RWPE2 (cell line): Measurements from ENCODE around the gene RFC2.
A peak's percentile ranks its signal among the peaks of the same experiment; 100 is the strongest.
"Not testable (repeated sequence)": the region's sequence is repeated elsewhere in the genome, so short reads cannot be mapped to it uniquely, and the experiment has no call there.

ENCODE experiments used
- ATAC-seq: fragments of 200-7000 bp; cut with Tn5 transposase; 3 replicates; pipeline ENCODE4 v1.9.1; 2021; ENCODE audit warnings: low read depth
- DNase-seq: peaks from one replicate; pipeline ENCODE4 v3.0.0-alpha.2; 2020; ENCODE audit warnings: low spot score
- H3K27ac ChIP-seq: fragments of 450-650 bp; 2 replicates; pipeline ENCODE4 v1.5.1; 2017; ENCODE audit warnings: mild to moderate bottlenecking; ENCODE audit not compliant: poor library complexity, severe bottlenecking
- H3K27me3 ChIP-seq: fragments of 250-450 bp; sonication (Bioruptor Pico); 2 replicates; pipeline ENCODE4 v1.5.1; 2021; ENCODE audit warnings: mild to moderate bottlenecking, moderate library complexity; ENCODE audit not compliant: insufficient read depth, poor library complexity, severe bottlenecking
- H3K36me3 ChIP-seq: fragments of 250-450 bp; sonication (Bioruptor Pico); 2 replicates; pipeline ENCODE4 v1.5.1; 2020; ENCODE audit warnings: low read depth, mild to moderate bottlenecking, moderate library complexity
- H3K4me1 ChIP-seq: fragments of 250-450 bp; sonication (Bioruptor Pico); 2 replicates; pipeline ENCODE4 v1.5.1; 2021; ENCODE audit warnings: mild to moderate bottlenecking, moderate library complexity; ENCODE audit not compliant: insufficient read depth, poor library complexity, severe bottlenecking
- H3K4me3 ChIP-seq: fragments of 250-450 bp; sonication (Bioruptor Pico); 2 replicates; pipeline ENCODE4 v1.5.1; 2021; ENCODE audit warnings: mild to moderate bottlenecking, moderate library complexity; ENCODE audit not compliant: severe bottlenecking
- H3K9me3 ChIP-seq: fragments of 250-450 bp; sonication (Bioruptor Pico); 2 replicates; pipeline ENCODE4 v1.5.1; 2021; ENCODE audit warnings: mild to moderate bottlenecking, moderate library complexity; ENCODE audit not compliant: severe bottlenecking
- CTCF ChIP-seq: fragments of 450-650 bp; IDR thresholded peaks from one replicate; pipeline ENCODE4 v1.5.1; 2017; ENCODE audit warnings: mild to moderate bottlenecking, moderate library complexity; ENCODE audit not compliant: poor library complexity, severe bottlenecking

Gene RFC2

DNA sequence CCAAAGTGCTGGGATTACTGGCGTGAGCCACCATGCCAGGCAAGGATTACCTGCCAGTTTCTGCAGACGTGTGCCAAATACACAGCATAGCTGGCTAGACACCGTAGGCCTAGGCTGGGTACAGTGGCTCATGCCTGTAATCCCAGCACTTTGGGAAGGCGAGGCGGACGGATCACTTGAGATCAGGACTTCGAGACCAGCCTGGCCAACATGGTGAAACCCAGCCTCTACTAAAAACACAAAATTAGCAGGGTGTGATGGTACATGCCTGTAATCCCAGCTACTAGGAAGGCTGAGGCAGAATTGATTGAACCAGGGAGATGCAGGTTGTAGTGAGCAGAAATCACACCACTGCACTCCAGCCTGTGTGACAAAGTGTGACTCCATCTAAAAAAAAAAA, 868 bp downstream of the RFC2 start:
- no peaks in the 10 kb centered on the region for H3K27me3 ChIP-seq
- DNase-seq (no peak), ATAC-seq (no peak)
- peaks cover 39% of the 10 kb centered on the region for H3K36me3 ChIP-seq
- TF ChIP-seq CTCF: no peak
- H3K4me3 ChIP-seq: peak overlapping the region; percentile 84
- H3K4me1 ChIP-seq: no peaks in the 10 kb centered on the region
- no peaks in the 10 kb centered on the region for H3K9me3 ChIP-seq
- H3K27ac ChIP-seq: peak overlapping the region; percentile 53

GRCh38 chr7:74252893-74253292, 1.3 kb downstream of the RFC2 start:
- Histone ChIP-seq H3K4me1 (no peaks in the 10 kb centered on the region), H3K27ac (no peak overlapping the region), H3K27me3 (no peaks in the 10 kb centered on the region), H3K9me3 (no peaks in the 10 kb centered on the region), H3K36me3 (peaks cover 43% of the 10 kb centered on the region), H3K4me3 (peak overlapping the region; percentile 84)
- no peak for DNase-seq
- no peak for TF ChIP-seq CTCF
- no peak for ATAC-seq

DNA sequence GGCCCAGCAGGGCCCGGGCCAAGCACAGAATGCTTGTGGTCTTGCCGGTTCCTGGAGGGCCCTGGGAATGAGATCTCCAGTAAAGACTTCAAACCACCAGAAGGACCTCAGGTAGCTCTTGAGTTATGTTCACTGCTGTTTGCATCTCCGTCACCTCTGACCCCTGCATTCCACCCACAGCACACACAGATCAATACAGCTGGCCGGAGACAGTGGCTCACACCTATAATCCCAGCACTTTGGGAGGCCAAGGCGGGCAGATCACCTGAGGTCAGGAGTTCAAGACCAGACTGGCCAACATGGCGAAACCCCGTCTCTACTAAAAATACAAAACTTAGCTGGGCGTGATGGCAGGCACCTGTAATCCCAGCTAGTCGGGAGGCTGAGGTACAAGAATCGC, 5.1 kb downstream of the RFC2 start:
- ATAC-seq, H3K4me1 ChIP-seq, H3K9me3 ChIP-seq, H3K27me3 ChIP-seq, DNase-seq, H3K27ac ChIP-seq, H3K4me3 ChIP-seq: not testable (repeated sequence)
- H3K36me3 ChIP-seq: peaks cover 79% of the 10 kb centered on the region

GRCh38 chr7:74248156-74248555, 6.0 kb downstream of the RFC2 start:
- H3K36me3 ChIP-seq: peaks cover 88% of the 10 kb centered on the region
- no peak for TF ChIP-seq CTCF
- H3K27ac ChIP-seq: no peak overlapping the region
- H3K4me3 ChIP-seq: no peak overlapping the region
- ATAC-seq (no peak), DNase-seq (no peak)
- H3K27me3 ChIP-seq: no peaks in the 10 kb centered on the region
- H3K9me3 ChIP-seq: no peaks in the 10 kb centered on the region
- no peaks in the 10 kb centered on the region for H3K4me1 ChIP-seq

- H3K9me3 ChIP-seq: no peaks in the 10 kb centered on the region
- TF ChIP-seq CTCF: no peak
- no peaks in the 10 kb centered on the region for H3K4me1 ChIP-seq
- H3K27ac ChIP-seq: no peak overlapping the region
- no peak for DNase-seq
- no peak for ATAC-seq
- peaks cover 93% of the 10 kb centered on the region for H3K36me3 ChIP-seq
- no peaks in the 10 kb centered on the region for H3K27me3 ChIP-seq
- H3K4me3 ChIP-seq: no peak overlapping the region
Measured at GRCh38 chr7:74246497-74246896, 7.7 kb downstream of the RFC2 start.
